Caco-2 (cell line): ENCODE measurements around the gene ZNF175. TPM values are rescaled to one million over a fixed set of nuclear protein-coding genes. Genes with fewer than 3 reads are reported as not detected.

Source experiments
- Bru-seq: library from RNA; stranded (reverse); fragments of 400-500 nt; gene quantifications from one replicate; lab custom pipeline; 2021; lab: Mats Ljungman, UMichigan
- BruChase-seq, 2 experiments: library from RNA; stranded (reverse); fragments of 400-500 nt; gene quantifications; one replicate each; lab custom pipeline; 2021; lab: Mats Ljungman, UMichigan
- BruUV-seq: library from RNA; stranded (reverse); fragments of 400-500 nt; replicated peaks from 2 replicates; lab custom pipeline; 2021; lab: Mats Ljungman, UMichigan
- CTCF ChIA-PET: fragments of 300-600 bp; sonication (Branson Sonifier 250); formaldehyde crosslinking; loops from one replicate; lab custom pipeline; 2022; ENCODE audit warnings: antibody characterized with exemption; lab: Charles Lee
- POLR2A ChIA-PET: fragments of 300-600 bp; sonication (Branson Sonifier 250); formaldehyde crosslinking; loops from one replicate; lab custom pipeline; 2022; ENCODE audit warnings: antibody characterized with exemption; lab: Charles Lee
- DNase-seq, 2 experiments: peaks; one replicate each; pipeline versions ENCODE4 v3.0.0 to v3.0.0-alpha.2; 2020 to 2022
- H3K27me3 ChIP-seq: replicated peaks from 2 replicates; pipeline ENCODE4 v1.6.0; 2011; ENCODE audit warnings: low read length; ENCODE audit not compliant: control insufficient read depth, insufficient read depth
- H3K36me3 ChIP-seq: 2 replicates; pipeline ENCODE4 v1.5.1; 2011; ENCODE audit warnings: low read length; ENCODE audit not compliant: control insufficient read depth, insufficient read depth
- H3K4me1 ChIP-seq: fragments of 250-450 bp; sonication (Bioruptor Pico); 2 replicates; pipeline ENCODE4 v1.5.1; 2020; ENCODE audit warnings: mild to moderate bottlenecking
- H3K4me3 ChIP-seq: 2 replicates; pipeline ENCODE4 v1.5.1; 2011; ENCODE audit warnings: low read depth, mild to moderate bottlenecking, control low read depth, low read length
- H3K9me3 ChIP-seq: fragments of 250-450 bp; sonication (Bioruptor Pico); 2 replicates; pipeline ENCODE4 v1.5.1; 2020; ENCODE audit warnings: mild to moderate bottlenecking, moderate library complexity
- H3K27ac Mint-ChIP-seq: one replicate; pipeline ENCODE4 v1.8.0; 2022; ENCODE audit warnings: mixed read lengths; ENCODE audit not compliant: unreplicated experiment
- H3K27me3 Mint-ChIP-seq: one replicate; pipeline ENCODE4 v1.8.0; 2022; ENCODE audit warnings: mixed read lengths; ENCODE audit not compliant: insufficient read depth, unreplicated experiment
- H3K36me3 Mint-ChIP-seq: one replicate; pipeline ENCODE4 v1.8.0; 2022; ENCODE audit warnings: mild to moderate bottlenecking, mixed read lengths; ENCODE audit not compliant: insufficient read depth, unreplicated experiment
- H3K4me1 Mint-ChIP-seq: one replicate; pipeline ENCODE4 v1.8.0; 2022; ENCODE audit warnings: low read depth, mixed read lengths; ENCODE audit not compliant: unreplicated experiment
- H3K4me3 Mint-ChIP-seq: one replicate; pipeline ENCODE4 v1.8.0; 2022; ENCODE audit warnings: mild to moderate bottlenecking, moderate library complexity, mixed read lengths; ENCODE audit not compliant: unreplicated experiment
- H3K9me3 Mint-ChIP-seq: one replicate; pipeline ENCODE4 v1.8.0; 2022; ENCODE audit warnings: mixed read lengths; ENCODE audit not compliant: unreplicated experiment
- intact Hi-C: fragments of 100-400 bp; cut with micrococcal nuclease; formaldehyde crosslinking; loops from one replicate; pipeline ENCODE4 v1.10.0; 2022; ENCODE audit not compliant: unreplicated experiment
- long read RNA-seq: library from polyadenylated mRNA; stranded (forward); transcript quantifications from one replicate; pipeline ENCODE4 v2.0.0, GENCODE V29; 2022
- total RNA-seq: library from RNA; stranded (reverse); gene quantifications from 2 replicates; pipeline ENCODE4 v1.2.3, GENCODE V29; 2022
- TF ChIP-seq, protein P1 (sequence below), 2 experiments: fragments of 200-600 bp in 1 of 2; IDR thresholded peaks; 1 replicate in 1 of 2; 2 replicates in 1 of 2; pipeline versions ENCODE4 v1.5.1 to v1.8.0; 2011 to 2022; ENCODE audit warnings: antibody characterized with exemption in 1 of 2, control low read depth in 1 of 2, inconsistent platforms in 1 of 2, low read depth in 1 of 2, low read length in 1 of 2, mild to moderate bottlenecking in 1 of 2, moderate library complexity in 1 of 2; ENCODE audit not compliant: insufficient read depth in 1 of 2, severe bottlenecking in 1 of 2, unreplicated experiment in 1 of 2

Gene ZNF175
- total RNA-seq (8.7 and 11.5 TPM in 2 replicates), Bru-seq, nascent RNA (percentile 70 among the genes with signal in this experiment), BruChase-seq, experiment 1, labeled RNA remaining after a 2-hour chase (percentile 67 among the genes with signal in this experiment), BruChase-seq, experiment 2, labeled RNA remaining after a 6-hour chase (percentile 52 among the genes with signal in this experiment)
- long read RNA-seq, partial matches to known transcripts = 0 of 1 reads
- long read RNA-seq, other reads (novel, unspliced or antisense) = 1 of 1 reads

DNA sequence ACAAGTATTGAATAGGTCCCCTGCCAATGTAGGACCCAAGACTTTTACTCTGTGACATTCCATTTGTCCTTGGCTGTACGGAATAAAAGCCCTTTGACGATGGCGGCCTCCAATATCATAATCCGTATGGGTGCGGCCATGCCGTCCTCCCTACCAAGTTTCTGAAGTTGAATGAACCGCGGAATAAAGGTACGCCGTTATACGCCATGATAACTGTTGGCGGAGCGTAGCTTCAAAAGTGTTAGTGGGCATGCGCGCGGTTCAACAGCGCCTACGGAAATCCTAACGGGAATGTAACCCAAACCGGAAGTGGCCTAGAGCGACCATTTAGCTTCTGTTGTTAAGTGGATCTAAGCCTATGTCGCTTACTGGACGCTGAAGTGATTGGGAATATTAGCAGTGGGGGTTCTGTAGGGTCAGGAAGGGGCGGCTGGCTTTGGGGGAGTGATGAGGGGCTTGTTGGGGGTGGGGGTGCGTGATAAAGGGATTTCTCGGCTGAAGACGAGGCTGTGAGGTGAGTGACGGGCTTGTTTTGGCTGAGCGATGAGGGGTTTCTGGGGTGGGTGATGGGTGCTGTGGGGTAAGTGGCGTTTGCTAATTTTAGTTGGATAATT, at the start of gene ZNF175:
ZNF175 (plus strand) TSS at position 322 of the 614 bp plus-strand sequence. CDS start 2,047 bp downstream, outside the sequence.
- no TSS peak for BruUV-seq
- H3K4me3 Mint-ChIP-seq = peak within 1 kb of the TSS; percentile 99
- Histone ChIP-seq H3K4me1 (peaks cover 32% of the 10 kb centered on the region), H3K4me3 (peak within 1 kb of the TSS; percentile 65), H3K27me3 (no peaks in the 10 kb centered on the region), H3K36me3 (no peaks in the 10 kb centered on the region), H3K9me3 (no peaks in the 10 kb centered on the region)
- no peaks in the 10 kb centered on the region for H3K27me3 Mint-ChIP-seq
- H3K4me1 Mint-ChIP-seq = peaks cover 16% of the 10 kb centered on the region
- intact Hi-C loops = loop anchor here (1.0 kb wide), 1 partner anchor 23 kb away; no protein-coding TSS in a partner anchor
- peaks cover 18% of the 10 kb centered on the region for H3K36me3 Mint-ChIP-seq
- H3K27ac Mint-ChIP-seq = peak within 1 kb of the TSS; percentile 93
- ChIA-PET POLR2A (interaction anchor here (0.7 kb wide), 2 partner anchors 203 to 232 kb away, joined by 4 read pairs; no protein-coding TSS in a partner anchor), CTCF (interaction anchor here (0.6 to 1.1 kb wide), 5 partner anchors 23 to 87 kb away, joined by 3 to 5 read pairs (median 4); no protein-coding TSS in a partner anchor)
- TF ChIP-seq, protein P1, sequence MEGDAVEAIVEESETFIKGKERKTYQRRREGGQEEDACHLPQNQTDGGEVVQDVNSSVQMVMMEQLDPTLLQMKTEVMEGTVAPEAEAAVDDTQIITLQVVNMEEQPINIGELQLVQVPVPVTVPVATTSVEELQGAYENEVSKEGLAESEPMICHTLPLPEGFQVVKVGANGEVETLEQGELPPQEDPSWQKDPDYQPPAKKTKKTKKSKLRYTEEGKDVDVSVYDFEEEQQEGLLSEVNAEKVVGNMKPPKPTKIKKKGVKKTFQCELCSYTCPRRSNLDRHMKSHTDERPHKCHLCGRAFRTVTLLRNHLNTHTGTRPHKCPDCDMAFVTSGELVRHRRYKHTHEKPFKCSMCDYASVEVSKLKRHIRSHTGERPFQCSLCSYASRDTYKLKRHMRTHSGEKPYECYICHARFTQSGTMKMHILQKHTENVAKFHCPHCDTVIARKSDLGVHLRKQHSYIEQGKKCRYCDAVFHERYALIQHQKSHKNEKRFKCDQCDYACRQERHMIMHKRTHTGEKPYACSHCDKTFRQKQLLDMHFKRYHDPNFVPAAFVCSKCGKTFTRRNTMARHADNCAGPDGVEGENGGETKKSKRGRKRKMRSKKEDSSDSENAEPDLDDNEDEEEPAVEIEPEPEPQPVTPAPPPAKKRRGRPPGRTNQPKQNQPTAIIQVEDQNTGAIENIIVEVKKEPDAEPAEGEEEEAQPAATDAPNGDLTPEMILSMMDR (IDR thresholded peaks at IDR 0.05; ENCODE audit: insufficient read depth in 1 of 2, low read depth in 1 of 2, low read length in 1 of 2, severe bottlenecking in 1 of 2, unreplicated experiment in 1 of 2) = no peak
- no peaks in the 10 kb centered on the region for H3K9me3 Mint-ChIP-seq
- peak; percentile 92 to 95 for DNase-seq

DNA sequence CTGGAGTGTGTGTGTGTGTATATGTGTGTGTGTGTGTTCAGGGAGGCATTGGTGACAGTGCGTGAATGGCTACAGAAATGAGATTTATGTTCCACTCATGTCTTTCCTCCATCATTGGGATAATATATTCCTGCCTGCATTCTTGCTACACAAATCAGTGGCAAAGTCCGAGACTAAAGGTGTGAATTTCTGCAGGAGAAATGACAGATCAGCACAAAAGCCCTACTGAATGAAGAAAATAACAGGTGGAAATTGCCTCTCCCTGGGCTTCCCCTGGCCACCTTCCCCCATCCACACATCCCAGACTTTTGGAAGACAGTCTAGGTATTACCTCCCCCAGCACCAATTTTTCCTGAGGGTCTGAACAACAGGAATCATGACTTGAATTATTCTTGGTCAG, 49.7 kb upstream of the ZNF175 start:
- no peak for DNase-seq
- no peaks in the 10 kb centered on the region; the same call in 1 of the 2 replicates for H3K27me3 ChIP-seq
- no peaks in the 10 kb centered on the region for H3K4me1 ChIP-seq
- Mint-ChIP-seq H3K36me3 (peaks cover 32% of the 10 kb centered on the region), H3K4me3 (no peak overlapping the region), H3K27ac (no peak overlapping the region), H3K4me1 (no peaks in the 10 kb centered on the region), H3K9me3 (peaks cover 21% of the 10 kb centered on the region), H3K27me3 (no peaks in the 10 kb centered on the region)
- BruUV-seq = no TSS peak
- no peak overlapping the region for H3K4me3 ChIP-seq
- CTCF ChIA-PET = no interaction called here
- TF ChIP-seq, protein P1 (IDR thresholded peaks at IDR 0.05; ENCODE audit: insufficient read depth in 1 of 2, low read depth in 1 of 2, low read length in 1 of 2, severe bottlenecking in 1 of 2, unreplicated experiment in 1 of 2) = no peak
- H3K9me3 ChIP-seq = no peaks in the 10 kb centered on the region
- intact Hi-C loops = no loop called here
- H3K36me3 ChIP-seq = no peaks in the 10 kb centered on the region
- POLR2A ChIA-PET = no interaction called here

DNA sequence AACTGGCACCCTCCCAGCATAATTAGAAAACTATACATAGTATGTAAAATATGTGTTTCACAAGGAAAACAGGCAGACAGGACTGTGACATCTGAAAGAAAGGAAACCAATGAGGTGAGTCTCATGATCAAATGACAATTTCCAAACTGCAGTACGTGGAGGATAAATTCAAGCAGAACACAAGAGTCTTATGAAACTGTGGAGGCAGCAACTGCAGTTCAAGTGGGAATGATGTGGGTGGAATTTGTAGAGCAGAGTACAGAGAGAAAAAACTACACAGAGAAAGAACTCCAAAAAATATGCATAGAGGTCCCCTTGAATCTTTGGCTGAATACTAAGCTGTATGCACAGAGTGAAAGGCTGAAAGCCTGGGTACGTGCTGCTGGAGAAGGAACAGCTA, 49.3 kb upstream of the ZNF175 start:
- no peaks in the 10 kb centered on the region for H3K4me1 Mint-ChIP-seq
- peaks cover 32% of the 10 kb centered on the region for H3K36me3 Mint-ChIP-seq
- no peak for DNase-seq
- peaks cover 21% of the 10 kb centered on the region for H3K9me3 Mint-ChIP-seq
- Histone ChIP-seq H3K4me3 (no peak overlapping the region), H3K4me1 (no peaks in the 10 kb centered on the region), H3K27me3 (no peaks in the 10 kb centered on the region; the same call in 1 of the 2 replicates), H3K36me3 (no peaks in the 10 kb centered on the region), H3K9me3 (no peaks in the 10 kb centered on the region)
- H3K27ac Mint-ChIP-seq = no peak overlapping the region
- ChIA-PET CTCF (no interaction called here), POLR2A (no interaction called here)
- TF ChIP-seq, protein P1 (IDR thresholded peaks at IDR 0.05; ENCODE audit: insufficient read depth in 1 of 2, low read depth in 1 of 2, low read length in 1 of 2, severe bottlenecking in 1 of 2, unreplicated experiment in 1 of 2) = no peak
- no TSS peak for BruUV-seq
- H3K4me3 Mint-ChIP-seq = no peak overlapping the region
- H3K27me3 Mint-ChIP-seq = no peaks in the 10 kb centered on the region
- intact Hi-C loops = no loop called here
